Effector memory CD4-positive, alpha-beta T cell (primary cell): ENCODE data around the gene PIERCE2.
A peak's percentile ranks its signal among the peaks of the same experiment; 100 is the strongest.

ENCODE experiments used
- DNase-seq, 3 donors: peaks; one replicate each; pipeline ENCODE4 v3.0.0-alpha.2; 2020
- H3K27ac ChIP-seq: 2 replicates; pipeline ENCODE4 v1.7.0; 2013; ENCODE audit warnings: mild to moderate bottlenecking, low read length, moderate library complexity; ENCODE audit not compliant: insufficient read depth, poor library complexity, severe bottlenecking
- H3K27me3 ChIP-seq: replicated peaks from 2 replicates; pipeline ENCODE4 v1.7.0; 2013; ENCODE audit warnings: mild to moderate bottlenecking, low read length; ENCODE audit not compliant: insufficient read depth, control insufficient read depth, poor library complexity, severe bottlenecking
- H3K36me3 ChIP-seq: 2 replicates; pipeline ENCODE4 v1.7.0; 2013; ENCODE audit warnings: mild to moderate bottlenecking, low read length, moderate library complexity; ENCODE audit not compliant: control insufficient read depth, insufficient read depth
- H3K4me1 ChIP-seq: 2 replicates; pipeline ENCODE4 v1.7.0; 2013; ENCODE audit warnings: low read length, mild to moderate bottlenecking; ENCODE audit not compliant: control insufficient read depth, insufficient read depth, poor library complexity, severe bottlenecking
- H3K4me3 ChIP-seq: 2 replicates; pipeline ENCODE4 v1.7.0; 2013; ENCODE audit warnings: low read length, low read depth, mild to moderate bottlenecking; ENCODE audit not compliant: insufficient read depth, poor library complexity, severe bottlenecking
- H3K9me3 ChIP-seq: 2 replicates; pipeline ENCODE4 v1.7.0; 2013; ENCODE audit warnings: mild to moderate bottlenecking, low read length, moderate library complexity; ENCODE audit not compliant: control insufficient read depth
- total RNA-seq, 3 donors: gene quantifications; one replicate each; lab custom pipeline; 2026; lab: John Stamatoyannopoulos, UW

The PIERCE2 gene, protein sequence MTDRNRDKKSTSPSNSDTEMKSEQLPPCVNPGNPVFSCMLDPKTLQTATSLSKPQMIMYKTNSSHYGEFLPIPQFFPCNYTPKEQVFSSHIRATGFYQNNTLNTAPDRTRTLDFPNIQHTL
- 0 to 0.17 (median 0) reads per million in 3 donors for total RNA-seq

DNA sequence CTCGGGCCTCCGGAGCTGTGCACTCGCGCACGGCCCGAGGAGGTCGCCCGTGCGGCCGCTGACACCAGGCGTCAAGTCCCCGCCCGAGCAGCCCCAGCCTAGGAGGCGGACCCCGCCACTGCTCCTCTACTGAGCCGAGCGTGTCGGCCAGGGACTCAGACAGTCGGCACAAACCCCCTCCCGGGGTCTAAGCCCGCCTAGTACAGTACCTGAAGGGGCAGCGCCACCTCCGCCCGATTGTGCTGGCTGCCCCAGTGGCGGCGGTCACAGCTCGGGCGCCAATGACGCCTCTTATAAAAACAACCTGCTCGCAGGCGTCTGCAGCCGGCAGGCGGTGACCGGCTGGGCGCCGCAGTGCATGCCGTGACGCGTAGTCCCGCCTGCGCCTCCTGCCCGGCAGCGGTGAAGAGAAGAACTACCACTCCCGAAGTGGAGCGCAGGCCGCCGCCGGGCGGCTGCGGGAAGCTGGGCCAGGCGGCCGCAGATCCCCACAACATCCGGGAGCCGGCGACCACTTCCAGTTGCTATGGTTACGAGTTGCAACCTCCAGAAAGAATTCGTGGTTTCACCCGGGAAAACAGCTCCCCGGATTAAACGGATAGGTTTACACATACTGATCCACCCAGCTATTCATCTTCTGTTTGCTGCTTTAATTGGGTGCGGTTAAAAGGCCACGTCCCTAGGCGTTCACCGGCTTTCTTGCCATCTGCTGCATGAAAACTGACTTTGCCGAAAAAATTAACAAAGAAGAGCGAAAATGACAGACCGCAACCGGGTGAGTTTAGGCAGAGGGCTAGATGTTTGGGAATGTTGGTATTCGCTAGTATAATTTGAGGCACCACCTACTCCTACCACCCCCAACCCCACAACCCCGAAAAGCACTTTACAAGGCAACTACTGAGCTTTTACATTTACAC is at the start of gene PIERCE2, which contains the start of gene CCPG1:
Gene PIERCE2 (plus strand): TSS at position 484 of the 917 bp plus-strand sequence. CDS start 274 bp downstream, at position 758.
Gene CCPG1 (minus strand): TSS at position 348 of the 917 bp plus-strand sequence. CDS start 18,935 bp downstream, outside the sequence.
- peaks cover 7% of the 10 kb centered on the region for H3K4me1 ChIP-seq
- H3K9me3 ChIP-seq = no peaks in the 10 kb centered on the region

DNA sequence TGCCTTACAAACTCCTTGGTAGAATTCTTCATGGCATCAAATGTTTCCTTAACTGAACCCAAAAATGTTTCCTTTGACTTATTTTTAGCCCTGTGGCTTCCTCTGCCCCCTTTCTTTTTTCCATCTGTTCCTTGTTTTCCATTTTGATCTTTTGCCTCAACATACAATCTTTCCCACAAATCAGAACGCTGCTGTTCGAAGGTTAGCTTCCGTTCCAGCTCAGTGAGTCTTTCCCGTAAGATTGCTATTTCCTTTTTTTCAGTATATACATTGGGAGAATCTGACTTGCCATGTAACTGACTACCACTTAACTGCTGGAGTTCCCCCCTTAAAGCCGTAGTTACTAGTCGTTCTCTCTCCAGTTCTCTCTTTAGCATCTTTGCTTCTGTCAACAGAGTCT is 48.0 kb upstream of the PIERCE2 start:
- Histone ChIP-seq H3K36me3 (peaks cover 13% of the 10 kb centered on the region), H3K9me3 (no peaks in the 10 kb centered on the region)
- DNase-seq = no peak

More for the DNA sequence above, at the start of gene PIERCE2, which contains the start of gene CCPG1:
- H3K27me3 ChIP-seq = no peaks in the 10 kb centered on the region
- H3K27ac ChIP-seq = peak within 1 kb of the TSS; percentile 80
- peak; percentile 85 to 88 (median 86) for DNase-seq
- H3K4me3 ChIP-seq = peak within 1 kb of the TSS; percentile 81
- H3K36me3 ChIP-seq = no peaks in the 10 kb centered on the region

DNA sequence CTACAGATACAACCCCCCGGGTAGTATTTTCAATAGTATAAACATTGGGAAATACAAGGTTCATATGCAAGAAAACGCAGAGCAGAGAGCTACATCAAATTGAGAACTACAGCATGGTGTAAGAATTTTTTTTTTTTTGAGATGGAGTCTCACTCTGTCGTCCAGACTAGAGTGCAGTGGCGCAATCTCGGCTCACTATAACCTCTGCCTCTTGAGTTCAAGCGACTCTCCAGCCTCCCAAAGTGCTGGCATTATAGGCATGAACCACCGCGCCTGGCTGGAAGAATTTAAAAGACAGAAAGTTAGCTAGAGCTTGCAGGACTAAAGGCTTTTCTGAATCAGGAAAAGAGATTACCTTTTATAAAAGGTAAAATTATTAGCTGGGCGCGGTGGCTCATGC is 47.2 kb upstream of the PIERCE2 start:
- peaks cover 13% of the 10 kb centered on the region for H3K36me3 ChIP-seq
- DNase-seq = no peak

More for the DNA sequence above, 48.0 kb upstream of the PIERCE2 start:
- Histone ChIP-seq H3K27ac (no peak overlapping the region), H3K4me3 (no peak overlapping the region), H3K4me1 (no peaks in the 10 kb centered on the region), H3K27me3 (no peaks in the 10 kb centered on the region)

DNA sequence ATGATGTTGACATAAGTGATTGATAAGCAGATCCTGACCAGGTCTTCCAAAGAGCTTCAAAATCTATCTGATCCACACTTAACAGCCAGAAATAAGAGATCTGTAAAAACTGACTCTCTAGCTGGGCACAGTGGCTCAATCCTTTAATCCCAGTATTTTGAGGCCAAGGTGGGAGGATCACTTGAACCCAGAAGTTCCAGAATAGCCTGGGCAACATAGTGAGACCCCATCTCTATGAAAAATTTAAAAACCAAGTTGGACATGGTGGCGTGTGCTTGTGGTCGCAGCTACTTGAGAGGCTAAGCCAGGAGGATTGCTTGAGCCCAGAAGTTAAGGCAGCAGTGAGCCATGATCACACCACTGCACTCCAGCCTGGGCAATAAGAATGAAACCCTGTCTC is 45.7 kb upstream of the PIERCE2 start:
- Histone ChIP-seq H3K4me3 (no peak overlapping the region), H3K27ac (no peak overlapping the region), H3K4me1 (no peaks in the 10 kb centered on the region), H3K27me3 (no peaks in the 10 kb centered on the region), H3K36me3 (peaks cover 7% of the 10 kb centered on the region), H3K9me3 (no peaks in the 10 kb centered on the region)
- DNase-seq = no peak

More for the DNA sequence above, 47.2 kb upstream of the PIERCE2 start:
- Histone ChIP-seq H3K27me3 (no peaks in the 10 kb centered on the region), H3K27ac (no peak overlapping the region), H3K4me1 (no peaks in the 10 kb centered on the region), H3K9me3 (no peaks in the 10 kb centered on the region), H3K4me3 (no peak overlapping the region)

DNA sequence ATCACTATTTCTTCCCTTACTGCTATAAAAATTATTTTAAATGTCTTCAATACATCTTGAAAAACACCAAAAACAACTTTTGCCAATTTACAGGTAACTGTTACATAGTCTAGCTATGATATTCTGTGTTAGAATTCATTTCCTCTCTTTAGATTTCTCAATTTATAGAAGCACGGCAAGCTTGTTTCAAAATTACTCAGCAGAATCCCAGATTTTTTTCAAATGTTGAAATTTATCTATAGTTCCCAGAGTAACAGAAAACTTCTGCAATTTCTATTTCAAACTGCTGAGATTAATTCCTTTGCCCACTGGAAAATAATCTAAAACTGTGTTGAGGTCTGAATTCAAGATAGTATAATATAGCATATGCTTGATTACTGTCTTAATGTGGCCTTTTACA is 41.3 kb upstream of the PIERCE2 start:
- Histone ChIP-seq H3K4me3 (no peak overlapping the region), H3K36me3 (peaks cover 12% of the 10 kb centered on the region), H3K27me3 (no peaks in the 10 kb centered on the region), H3K4me1 (no peaks in the 10 kb centered on the region), H3K27ac (no peak overlapping the region), H3K9me3 (no peaks in the 10 kb centered on the region)
- no peak for DNase-seq

DNA sequence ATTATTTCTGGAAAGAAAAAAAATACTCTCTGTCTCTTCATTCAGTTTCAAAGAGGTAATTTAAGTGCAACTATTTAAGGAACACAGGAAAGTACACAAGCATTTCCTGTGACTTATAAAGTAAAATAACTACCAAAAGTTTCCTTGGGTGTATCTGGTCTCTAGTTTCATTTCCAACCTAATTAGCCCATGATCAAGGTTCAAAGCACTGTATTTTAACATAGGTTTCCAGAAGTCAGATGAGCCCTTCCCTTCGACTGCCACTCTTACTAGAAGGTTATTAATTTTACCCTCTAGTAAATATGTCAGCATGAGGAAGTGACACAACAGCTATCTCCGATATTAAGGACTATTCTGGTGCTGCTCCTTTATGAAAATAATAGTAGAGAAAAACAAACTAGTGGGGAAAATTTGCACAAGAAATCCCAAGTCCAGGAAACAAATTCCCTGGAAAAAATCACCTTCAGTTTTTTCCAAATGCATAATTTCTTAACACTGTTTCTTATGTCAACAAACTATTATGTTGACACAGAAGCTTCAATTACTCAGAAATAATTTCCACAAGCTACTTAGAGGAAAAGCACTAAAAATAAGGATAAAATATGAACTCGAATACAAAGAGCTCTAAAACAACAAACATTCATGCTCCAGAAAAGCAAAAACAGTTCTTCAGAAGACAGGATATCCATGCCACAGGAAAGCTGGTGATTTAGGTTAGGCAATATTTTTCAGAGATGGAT is 35.4 kb upstream of the PIERCE2 start:
- no peaks in the 10 kb centered on the region for H3K9me3 ChIP-seq
- H3K27me3 ChIP-seq = no peaks in the 10 kb centered on the region
- no peak overlapping the region for H3K4me3 ChIP-seq
- peaks cover 26% of the 10 kb centered on the region for H3K36me3 ChIP-seq
- no peak for DNase-seq
- no peaks in the 10 kb centered on the region for H3K4me1 ChIP-seq
- no peak overlapping the region for H3K27ac ChIP-seq

DNA sequence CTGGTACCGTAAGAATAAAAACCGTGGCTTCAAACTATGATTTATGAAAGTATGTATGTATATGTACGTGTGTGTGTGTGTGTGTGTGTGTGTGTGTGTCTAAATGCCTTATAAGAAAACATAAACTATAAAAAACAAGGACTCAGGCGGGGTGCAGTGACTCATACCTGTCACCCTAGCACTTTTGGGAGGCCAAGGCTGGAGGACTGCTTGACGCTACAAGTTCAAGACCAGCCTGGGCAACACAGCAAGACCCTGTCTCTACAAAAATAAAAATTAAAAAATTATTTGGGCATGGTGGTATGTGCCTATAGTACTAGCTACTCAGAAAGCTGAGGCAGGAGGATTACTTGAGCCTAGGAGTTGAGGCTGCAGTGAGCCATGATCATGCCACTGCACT is 29.2 kb upstream of the PIERCE2 start:
- Histone ChIP-seq H3K4me1 (no peaks in the 10 kb centered on the region), H3K4me3 (no peak overlapping the region), H3K36me3 (peaks cover 32% of the 10 kb centered on the region), H3K27me3 (no peaks in the 10 kb centered on the region), H3K9me3 (no peaks in the 10 kb centered on the region), H3K27ac (no peak overlapping the region)
- DNase-seq = no peak

DNA sequence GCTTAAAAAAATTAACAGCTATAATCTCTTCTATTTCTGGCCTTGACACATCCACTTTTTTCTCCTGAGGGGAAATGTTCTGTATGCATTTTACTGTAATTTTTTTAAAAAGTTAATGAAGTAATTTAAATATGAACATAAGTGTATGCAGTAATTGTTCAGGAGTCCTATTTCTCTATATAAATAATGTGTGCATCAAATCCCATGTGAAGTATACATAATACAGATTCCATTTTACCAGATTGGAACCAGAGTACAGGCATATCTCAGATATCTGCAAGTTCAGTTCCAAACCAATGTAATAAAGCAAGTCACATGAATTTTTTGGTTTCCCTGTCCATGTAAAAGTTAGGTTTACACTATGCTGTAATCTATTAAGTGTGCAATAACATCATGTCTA is 26.7 kb upstream of the PIERCE2 start:
- no peaks in the 10 kb centered on the region for H3K4me1 ChIP-seq
- no peak overlapping the region for H3K4me3 ChIP-seq
- no peak overlapping the region for H3K27ac ChIP-seq
- no peaks in the 10 kb centered on the region for H3K27me3 ChIP-seq
- DNase-seq = no peak
- peaks cover 22% of the 10 kb centered on the region for H3K36me3 ChIP-seq
- no peaks in the 10 kb centered on the region for H3K9me3 ChIP-seq

DNA sequence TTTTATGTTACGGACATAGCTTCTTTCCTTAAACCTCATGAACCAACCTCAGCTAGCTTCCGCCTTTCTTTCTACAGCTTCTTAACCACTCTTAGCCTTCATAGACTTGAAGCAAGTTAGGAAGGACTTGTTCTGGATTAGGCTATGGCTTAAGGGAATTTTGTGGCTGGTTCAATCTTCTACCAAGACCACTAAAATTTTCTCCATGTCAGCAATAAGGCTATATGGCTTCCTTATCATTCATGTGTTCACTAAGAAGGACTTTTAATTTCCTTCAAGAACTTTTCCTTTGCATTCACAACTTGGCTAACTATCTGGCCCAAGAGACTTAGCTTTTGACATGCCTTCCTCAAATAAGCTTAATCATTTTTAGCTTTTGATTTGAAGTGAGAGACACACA is 24.6 kb upstream of the PIERCE2 start:
- Histone ChIP-seq H3K36me3 (peaks cover 18% of the 10 kb centered on the region), H3K4me1 (no peaks in the 10 kb centered on the region), H3K9me3 (no peaks in the 10 kb centered on the region), H3K27me3 (no peaks in the 10 kb centered on the region), H3K27ac (no peak overlapping the region), H3K4me3 (no peak overlapping the region)
- DNase-seq = no peak
